HFFc6 (cell line): ENCODE data around the gene OGFOD1. TPM values are rescaled to one million over a fixed set of nuclear protein-coding genes. Genes with fewer than 3 reads are reported as not detected.
A peak's percentile ranks its signal among the peaks of the same experiment; 100 is the strongest.
"Not testable (repeated sequence)": the region's sequence is repeated elsewhere in the genome, so short reads cannot be mapped to it uniquely, and the experiment has no call there.

ENCODE experiments used
- DNase-seq: peaks from one replicate; pipeline ENCODE4 v3.0.0-alpha.2; 2018
- H3K27ac Mint-ChIP-seq: 2 replicates; pipeline ENCODE4 v1.8.0; 2020; ENCODE audit warnings: mild to moderate bottlenecking, mixed read lengths
- H3K27me3 Mint-ChIP-seq: 2 replicates; pipeline ENCODE4 v1.8.0; 2021; ENCODE audit warnings: mild to moderate bottlenecking, moderate library complexity, mixed read lengths; ENCODE audit not compliant: insufficient read depth
- H3K36me3 Mint-ChIP-seq: 2 replicates; pipeline ENCODE4 v1.8.0; 2021; ENCODE audit warnings: low read depth, mixed read lengths
- H3K4me1 Mint-ChIP-seq: 2 replicates; pipeline ENCODE4 v1.8.0; 2020; ENCODE audit warnings: low read depth, mixed read lengths
- H3K4me3 Mint-ChIP-seq: 2 replicates; pipeline ENCODE4 v1.8.0; 2020; ENCODE audit warnings: mild to moderate bottlenecking, moderate library complexity, mixed read lengths
- H3K9me3 Mint-ChIP-seq: 2 replicates; pipeline ENCODE4 v1.8.0; 2020; ENCODE audit warnings: mild to moderate bottlenecking, mixed read lengths
- total RNA-seq, 6 experiments: library from RNA; stranded (reverse); fragmentation: NEBNext Ultra II Directional; extraction: Animal tissue kit (Norgen Biotek cat#: 25700); gene quantifications; 2 replicates in 1 of 6; 3 replicates in 5 of 6; pipeline ENCODE4 v1.2.3, GENCODE V29; 2021
- TF ChIP-seq, protein P1 (sequence below): fragments of 200-600 bp; sonication (generic); IDR thresholded peaks from 2 replicates; pipeline ENCODE4 v1.5.0; 2021; ENCODE audit warnings: antibody characterized with exemption, mild to moderate bottlenecking

Gene OGFOD1
- total RNA-seq, 6 experiments from 2014 or later: 62.8 to 77.0 (median 74.3) TPM

- peaks cover 37% of the 10 kb centered on the region for H3K36me3 Mint-ChIP-seq
- TF ChIP-seq, protein P1, sequence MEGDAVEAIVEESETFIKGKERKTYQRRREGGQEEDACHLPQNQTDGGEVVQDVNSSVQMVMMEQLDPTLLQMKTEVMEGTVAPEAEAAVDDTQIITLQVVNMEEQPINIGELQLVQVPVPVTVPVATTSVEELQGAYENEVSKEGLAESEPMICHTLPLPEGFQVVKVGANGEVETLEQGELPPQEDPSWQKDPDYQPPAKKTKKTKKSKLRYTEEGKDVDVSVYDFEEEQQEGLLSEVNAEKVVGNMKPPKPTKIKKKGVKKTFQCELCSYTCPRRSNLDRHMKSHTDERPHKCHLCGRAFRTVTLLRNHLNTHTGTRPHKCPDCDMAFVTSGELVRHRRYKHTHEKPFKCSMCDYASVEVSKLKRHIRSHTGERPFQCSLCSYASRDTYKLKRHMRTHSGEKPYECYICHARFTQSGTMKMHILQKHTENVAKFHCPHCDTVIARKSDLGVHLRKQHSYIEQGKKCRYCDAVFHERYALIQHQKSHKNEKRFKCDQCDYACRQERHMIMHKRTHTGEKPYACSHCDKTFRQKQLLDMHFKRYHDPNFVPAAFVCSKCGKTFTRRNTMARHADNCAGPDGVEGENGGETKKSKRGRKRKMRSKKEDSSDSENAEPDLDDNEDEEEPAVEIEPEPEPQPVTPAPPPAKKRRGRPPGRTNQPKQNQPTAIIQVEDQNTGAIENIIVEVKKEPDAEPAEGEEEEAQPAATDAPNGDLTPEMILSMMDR: no peak
- H3K27me3 Mint-ChIP-seq: no peaks in the 10 kb centered on the region
- no peak for DNase-seq
- no peaks in the 10 kb centered on the region for H3K9me3 Mint-ChIP-seq
- H3K27ac Mint-ChIP-seq: peak overlapping the region; percentile 37
- no peak overlapping the region for H3K4me3 Mint-ChIP-seq
- peaks cover 29% of the 10 kb centered on the region for H3K4me1 Mint-ChIP-seq
Observed at GRCh38 chr16:56481468-56482122, 30.2 kb downstream of the OGFOD1 start.

- H3K36me3 Mint-ChIP-seq: peaks cover 28% of the 10 kb centered on the region
- no peak for DNase-seq
- H3K9me3 Mint-ChIP-seq: no peaks in the 10 kb centered on the region
- no peak overlapping the region for H3K4me3 Mint-ChIP-seq
- no peaks in the 10 kb centered on the region for H3K27me3 Mint-ChIP-seq
- peaks cover 18% of the 10 kb centered on the region for H3K4me1 Mint-ChIP-seq
- no peak overlapping the region for H3K27ac Mint-ChIP-seq
- TF ChIP-seq, protein P1: no peak
Observed at GRCh38 chr16:56482683-56483236, 31.4 kb downstream of the OGFOD1 start.

GRCh38 chr16:56483394-56483793 is 32.0 kb downstream of the OGFOD1 start:
- H3K27ac Mint-ChIP-seq: no peak overlapping the region

GRCh38 chr16:56488035-56488434 is 36.7 kb downstream of the OGFOD1 start:
- H3K4me1 Mint-ChIP-seq: no peaks in the 10 kb centered on the region
- no peak for DNase-seq
- no peak overlapping the region; the same call in 1 of the 2 replicates for H3K27ac Mint-ChIP-seq
- H3K27me3 Mint-ChIP-seq: no peaks in the 10 kb centered on the region
- no peak overlapping the region for H3K4me3 Mint-ChIP-seq
- no peaks in the 10 kb centered on the region for H3K9me3 Mint-ChIP-seq
- TF ChIP-seq, protein P1: no peak
- peaks cover 19% of the 10 kb centered on the region for H3K36me3 Mint-ChIP-seq

More at GRCh38 chr16:56483394-56483793, 32.0 kb downstream of the OGFOD1 start:
- Mint-ChIP-seq H3K4me3 (no peak overlapping the region), H3K4me1 (peaks cover 15% of the 10 kb centered on the region), H3K36me3 (peaks cover 26% of the 10 kb centered on the region), H3K27me3 (no peaks in the 10 kb centered on the region), H3K9me3 (no peaks in the 10 kb centered on the region)
- TF ChIP-seq, protein P1: no peak
- no peak for DNase-seq

DNA sequence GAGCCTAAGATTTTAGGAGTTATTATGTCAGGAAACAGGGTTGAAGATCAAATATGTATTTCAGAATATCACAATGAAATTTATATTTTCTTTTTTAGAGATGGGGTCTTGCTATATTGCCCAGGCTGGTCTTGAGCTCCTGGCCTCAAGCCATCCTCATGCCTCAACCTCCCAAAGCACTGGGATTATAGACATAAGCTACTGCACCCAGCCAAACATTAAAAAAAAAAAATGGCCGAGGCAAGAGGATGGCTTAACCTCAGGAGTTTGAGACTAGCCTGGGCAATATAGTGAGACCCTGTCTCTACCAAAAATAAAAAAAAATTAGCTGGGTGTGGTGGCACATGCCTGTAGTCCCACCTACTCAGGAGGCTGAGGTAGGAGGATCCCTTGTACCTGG is 37.5 kb downstream of the OGFOD1 start:
- not testable (repeated sequence) for H3K4me1 Mint-ChIP-seq, DNase-seq, H3K4me3 Mint-ChIP-seq, H3K27me3 Mint-ChIP-seq, H3K27ac Mint-ChIP-seq, H3K9me3 Mint-ChIP-seq
- H3K36me3 Mint-ChIP-seq: peaks cover 25% of the 10 kb centered on the region

- Mint-ChIP-seq H3K4me1 (no peaks in the 10 kb centered on the region), H3K4me3 (no peak overlapping the region)
- TF ChIP-seq, protein P1: no peak
Observed at GRCh38 chr16:56491657-56492261, 40.4 kb downstream of the OGFOD1 start.

More at GRCh38 chr16:56491657-56492261, 40.4 kb downstream of the OGFOD1 start:
- Mint-ChIP-seq H3K36me3 (peaks cover 23% of the 10 kb centered on the region), H3K27ac (no peak overlapping the region), H3K9me3 (no peaks in the 10 kb centered on the region), H3K27me3 (no peaks in the 10 kb centered on the region)
- no peak for DNase-seq
